ENCODE measurements around the gene SLC37A2.

DNA sequence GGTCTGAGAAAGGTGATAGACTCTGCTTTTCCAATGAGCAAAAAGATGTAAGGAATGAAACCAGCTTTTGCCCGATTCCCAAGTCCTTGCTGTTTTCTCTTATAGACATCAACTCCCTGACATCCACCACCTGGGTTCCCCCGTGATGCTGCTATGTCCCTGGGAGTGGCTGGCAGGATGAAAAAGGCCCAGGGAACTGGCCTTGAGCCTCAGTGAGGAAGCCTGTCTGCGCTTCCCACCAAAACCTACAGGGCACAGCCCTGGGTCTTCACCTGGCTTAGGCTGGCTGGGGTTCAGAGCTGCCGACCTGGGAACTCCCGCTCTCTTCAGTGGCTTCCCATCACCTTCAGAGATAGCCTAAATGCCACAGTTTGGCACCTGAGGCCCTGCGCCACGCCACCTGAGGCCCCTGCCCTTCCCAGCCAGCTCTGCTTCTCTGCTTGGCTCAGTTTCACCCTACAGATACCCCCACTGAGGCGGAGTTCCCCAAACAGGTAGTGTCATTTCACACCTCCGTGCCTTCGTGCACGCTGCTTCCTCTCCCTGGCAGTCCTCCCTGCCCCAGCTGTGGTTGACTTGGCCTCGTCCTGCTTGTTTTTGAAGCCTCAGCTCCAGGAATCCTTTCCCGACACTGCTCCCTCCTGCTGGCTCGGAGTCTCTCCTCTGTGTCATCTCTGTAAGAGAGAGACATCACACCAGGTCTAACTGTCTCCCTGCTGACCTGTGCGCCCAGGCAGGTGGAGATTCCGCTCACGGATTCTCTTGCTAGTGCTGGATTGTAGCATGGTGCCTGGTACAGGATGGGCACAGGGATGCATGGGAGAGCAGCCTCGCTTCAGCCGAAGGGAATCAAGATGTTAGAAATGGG is 10.7 kb downstream of the SLC37A2 start:
- TF ChIP-seq, protein P1, sequence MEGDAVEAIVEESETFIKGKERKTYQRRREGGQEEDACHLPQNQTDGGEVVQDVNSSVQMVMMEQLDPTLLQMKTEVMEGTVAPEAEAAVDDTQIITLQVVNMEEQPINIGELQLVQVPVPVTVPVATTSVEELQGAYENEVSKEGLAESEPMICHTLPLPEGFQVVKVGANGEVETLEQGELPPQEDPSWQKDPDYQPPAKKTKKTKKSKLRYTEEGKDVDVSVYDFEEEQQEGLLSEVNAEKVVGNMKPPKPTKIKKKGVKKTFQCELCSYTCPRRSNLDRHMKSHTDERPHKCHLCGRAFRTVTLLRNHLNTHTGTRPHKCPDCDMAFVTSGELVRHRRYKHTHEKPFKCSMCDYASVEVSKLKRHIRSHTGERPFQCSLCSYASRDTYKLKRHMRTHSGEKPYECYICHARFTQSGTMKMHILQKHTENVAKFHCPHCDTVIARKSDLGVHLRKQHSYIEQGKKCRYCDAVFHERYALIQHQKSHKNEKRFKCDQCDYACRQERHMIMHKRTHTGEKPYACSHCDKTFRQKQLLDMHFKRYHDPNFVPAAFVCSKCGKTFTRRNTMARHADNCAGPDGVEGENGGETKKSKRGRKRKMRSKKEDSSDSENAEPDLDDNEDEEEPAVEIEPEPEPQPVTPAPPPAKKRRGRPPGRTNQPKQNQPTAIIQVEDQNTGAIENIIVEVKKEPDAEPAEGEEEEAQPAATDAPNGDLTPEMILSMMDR (IDR thresholded peaks at IDR 0.05) = no peak
- no peak for TF ChIP-seq EP300 (IDR thresholded peaks at IDR 0.05)
